HG02870 (cell line): Measurements from ENCODE around the gene ADCY9.

Source experiments
- ATAC-seq: cut with Tn5 transposase; IDR thresholded peaks from one replicate; pipeline ENCODE4 v1.9.1; 2021; ENCODE audit warnings: mild to moderate bottlenecking, moderate library complexity; ENCODE audit not compliant: unreplicated experiment

Gene ADCY9

DNA sequence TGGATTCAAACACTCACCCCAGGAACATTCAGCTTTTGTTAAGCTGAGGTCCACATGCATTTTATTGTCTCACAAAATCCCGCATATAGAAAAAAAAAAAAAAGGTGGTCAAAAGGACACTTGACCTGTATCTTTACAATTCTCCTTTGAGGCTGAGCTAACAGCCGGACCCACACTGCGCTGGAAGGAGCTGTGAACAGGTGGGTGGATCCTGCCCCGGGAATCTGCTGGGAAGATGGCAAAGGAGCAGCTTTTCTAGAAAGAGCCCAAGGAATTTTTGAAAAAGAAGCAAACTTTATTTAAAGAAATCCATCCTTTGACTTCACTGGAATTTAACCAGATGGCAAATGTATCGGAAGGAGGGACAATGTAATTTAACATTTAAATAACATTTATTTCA lies 108.1 kb downstream of the ADCY9 start:
- ATAC-seq: no peak

DNA sequence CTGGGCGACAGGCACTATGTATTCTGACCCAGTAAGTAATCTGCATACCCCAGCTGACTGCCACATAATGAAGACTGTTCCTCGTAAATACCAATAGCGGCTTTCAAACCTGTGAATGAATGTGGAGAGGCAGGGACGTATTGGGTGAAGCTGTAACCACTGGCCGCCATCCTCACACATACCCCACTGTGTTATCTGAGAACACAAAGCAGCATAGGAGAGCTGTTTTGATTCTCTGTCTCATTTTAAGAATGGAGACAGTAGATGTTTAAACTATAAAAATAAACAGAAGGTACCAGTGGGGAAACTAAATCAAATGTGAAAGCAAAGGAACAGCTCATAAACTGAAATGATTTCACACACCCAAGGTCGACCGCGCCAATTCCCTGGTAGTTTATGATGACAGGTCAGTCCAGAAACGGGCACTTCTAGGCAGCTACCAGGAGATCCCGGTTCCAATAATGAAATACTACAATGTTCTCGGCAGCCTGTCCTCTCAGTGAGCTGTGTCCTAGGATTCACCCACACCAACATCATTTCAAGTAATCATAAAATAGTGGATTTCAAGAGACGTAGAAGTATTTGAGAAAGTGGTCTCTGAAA lies 109.7 kb downstream of the ADCY9 start:
- ATAC-seq: no peak

DNA sequence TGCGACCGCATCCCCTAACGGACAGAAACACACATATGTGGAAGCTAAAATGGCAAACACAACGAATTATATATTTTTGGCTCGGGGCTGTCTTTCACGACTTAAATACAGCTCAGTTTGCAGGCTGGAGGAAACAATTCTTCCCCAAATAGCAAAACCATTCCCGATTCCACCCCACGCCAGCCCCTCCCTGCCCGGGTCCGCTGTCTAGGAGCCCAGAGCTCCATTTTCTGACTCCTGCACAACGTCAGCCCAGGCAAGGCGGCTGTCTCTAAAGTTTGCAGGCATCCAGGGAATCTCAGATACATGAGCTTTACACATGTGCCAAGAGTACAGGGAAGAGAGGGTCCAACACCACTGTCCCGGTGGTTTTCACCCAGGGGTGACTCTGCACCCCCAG lies 110.5 kb downstream of the ADCY9 start:
- no peak for ATAC-seq

DNA sequence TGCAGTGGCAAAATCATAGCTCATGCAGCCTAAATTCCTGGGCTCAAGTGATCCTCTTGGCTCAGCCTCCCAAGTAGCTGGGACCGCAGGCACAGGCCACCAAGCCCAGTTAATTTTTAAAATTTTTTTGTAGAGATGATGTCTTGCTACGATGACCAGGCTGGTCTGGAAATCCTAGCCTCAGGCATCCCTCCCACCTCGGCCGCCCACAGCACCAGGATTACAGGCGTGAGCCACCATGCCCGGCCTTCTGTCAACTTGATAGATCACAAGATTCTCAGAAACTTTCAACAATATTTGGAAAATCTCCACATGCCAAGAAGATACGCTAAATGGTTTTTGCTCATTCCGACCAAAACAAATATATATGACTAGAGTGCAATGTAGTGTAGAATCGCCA lies 111.0 kb downstream of the ADCY9 start:
- ATAC-seq: no peak

DNA sequence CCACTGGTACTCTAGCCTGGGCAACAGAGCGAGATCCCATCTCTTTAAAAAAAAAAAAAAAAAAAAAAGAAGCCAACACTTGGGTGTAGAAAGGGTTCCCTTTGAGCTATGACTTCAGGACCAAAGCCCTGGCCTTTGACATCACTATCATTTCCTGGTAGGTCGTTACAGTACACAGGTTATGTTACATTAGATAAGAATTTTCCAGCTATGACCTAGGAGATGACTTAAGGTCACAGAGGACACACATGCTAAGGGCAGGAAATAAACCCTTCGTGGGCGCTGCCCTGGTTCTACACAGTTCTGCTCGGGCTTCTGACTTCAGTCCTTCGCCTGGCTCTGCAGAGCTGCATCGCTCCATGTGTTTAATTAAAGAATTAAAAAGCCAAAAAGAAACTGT lies 112.0 kb downstream of the ADCY9 start:
- no peak for ATAC-seq

DNA sequence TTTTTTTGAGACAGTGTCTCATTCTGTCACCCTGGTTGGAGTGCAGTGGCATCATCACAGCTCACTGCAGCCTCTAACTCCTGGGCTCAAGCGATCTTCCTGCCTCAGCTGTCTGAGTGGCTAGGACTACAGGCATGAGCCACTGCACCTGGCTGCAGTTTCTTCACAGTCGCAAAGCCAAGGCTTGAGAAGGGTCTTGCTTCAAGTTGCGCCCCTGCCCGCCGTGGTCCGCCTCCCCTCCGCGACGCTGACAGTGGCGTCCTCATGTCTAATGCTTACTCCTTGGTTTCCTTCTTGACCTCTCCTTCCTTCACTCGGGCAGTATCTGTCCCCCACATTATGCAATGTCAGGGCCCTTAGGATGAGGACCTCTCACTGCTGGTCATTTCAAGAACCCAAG lies 112.7 kb downstream of the ADCY9 start:
- no peak for ATAC-seq

DNA sequence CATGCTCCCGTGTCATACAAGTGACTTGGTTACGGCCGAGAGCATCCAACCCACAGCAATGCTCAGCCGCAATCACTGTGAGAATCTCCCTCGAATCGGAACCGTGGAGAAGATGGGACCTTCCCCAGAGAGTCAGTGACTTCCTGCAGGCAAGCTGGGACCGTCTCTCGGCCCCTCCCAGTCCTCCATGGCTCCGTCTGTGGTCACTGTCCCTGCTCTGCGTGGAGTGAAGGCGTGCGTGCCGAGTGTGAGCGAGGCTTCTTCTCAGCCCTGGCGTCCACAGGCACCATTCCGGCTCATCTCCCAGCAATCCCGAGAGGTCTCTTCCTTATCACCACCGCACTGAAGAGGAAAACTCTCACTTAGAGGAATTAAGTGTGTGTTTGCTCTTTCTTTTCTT lies 113.1 kb downstream of the ADCY9 start:
- no peak for ATAC-seq

DNA sequence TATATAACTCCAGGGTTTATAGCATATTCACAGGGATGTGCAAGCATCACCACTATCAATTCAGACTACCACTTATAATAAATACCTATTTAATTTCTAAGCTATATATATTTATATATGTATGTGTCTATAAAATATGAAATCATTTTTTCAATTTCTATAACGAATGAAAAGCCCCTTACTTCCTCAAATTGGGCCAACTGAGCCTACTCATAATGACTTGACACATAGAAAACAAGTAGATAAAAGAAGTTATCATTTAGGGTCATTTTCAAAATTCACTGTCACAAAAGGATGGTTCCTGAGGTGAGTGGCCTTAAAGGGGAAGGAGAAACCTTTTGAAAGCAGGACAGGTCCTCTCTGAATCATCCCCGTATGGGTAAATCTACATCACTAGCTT lies 114.1 kb downstream of the ADCY9 start:
- ATAC-seq: no peak

DNA sequence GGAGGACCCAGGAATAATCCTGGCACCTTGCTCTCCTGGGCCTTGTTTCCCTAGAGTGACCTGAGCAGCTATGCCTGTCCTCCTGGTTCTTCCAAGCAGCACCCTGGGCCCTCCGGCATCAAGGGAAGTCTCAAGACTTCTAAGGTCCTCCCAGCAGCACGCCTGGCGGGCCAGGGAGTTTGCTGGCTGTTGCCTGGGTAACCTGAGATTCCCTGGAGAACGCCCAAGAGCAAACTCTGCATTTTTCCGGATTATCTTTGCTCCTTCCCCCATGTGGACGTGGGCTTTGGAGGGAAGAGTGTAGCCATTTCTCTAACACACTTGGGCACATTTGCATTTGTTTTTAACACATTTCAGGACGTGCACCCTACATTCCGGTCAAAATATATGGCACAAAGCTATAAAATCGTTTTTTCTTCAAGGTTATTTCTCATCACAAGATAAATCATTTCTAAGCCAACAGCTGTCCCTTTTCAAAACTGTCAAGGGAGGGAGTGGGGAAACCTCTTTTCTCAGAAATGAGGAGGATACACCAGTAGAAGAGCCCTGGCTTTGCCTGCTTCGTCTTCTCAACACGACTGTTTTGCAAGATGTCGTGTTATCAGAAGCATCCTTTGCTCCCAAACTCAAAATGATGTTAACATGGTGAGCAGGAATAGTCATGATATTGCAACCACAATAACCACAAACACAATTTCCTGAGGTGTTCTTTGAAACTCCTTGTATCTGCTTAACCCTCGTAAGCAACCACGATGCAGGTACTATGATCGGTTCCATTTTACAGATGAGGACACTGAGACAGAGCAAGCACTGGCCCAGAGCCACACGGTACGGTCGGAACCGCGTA lies 116.5 kb downstream of the ADCY9 start:
- ATAC-seq: no peak

DNA sequence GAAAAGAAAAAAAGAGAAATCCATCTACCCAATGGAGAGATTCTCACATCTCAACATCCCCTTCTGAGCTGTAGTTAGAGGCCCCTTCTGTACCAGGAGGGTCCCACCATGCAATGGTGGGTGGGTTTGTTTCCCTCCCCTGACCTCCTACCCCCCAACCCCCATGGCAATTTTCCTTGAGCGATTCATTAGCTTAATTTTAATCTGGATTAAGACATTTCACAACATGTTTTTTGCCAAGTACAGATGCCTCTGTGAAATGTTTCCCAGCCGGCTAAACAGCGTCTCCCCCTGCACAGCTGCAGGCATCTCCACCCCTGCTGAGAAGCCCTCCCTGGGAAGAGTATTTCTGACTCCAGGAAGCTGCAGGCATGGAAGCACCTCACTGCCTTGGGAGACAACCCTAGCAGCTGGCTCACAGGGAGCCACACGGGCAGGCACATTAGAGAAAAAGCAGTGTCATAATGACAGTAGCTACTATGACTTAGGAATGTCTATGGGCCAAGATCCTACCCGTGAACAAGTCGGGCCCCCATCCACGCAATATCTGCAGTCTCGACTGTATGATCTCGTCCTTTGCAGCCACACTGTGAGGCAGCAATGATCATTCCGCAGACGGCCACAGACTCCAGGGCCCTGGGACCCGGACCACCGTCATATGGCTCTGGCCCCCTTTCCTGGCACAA lies 117.3 kb downstream of the ADCY9 start:
- no peak for ATAC-seq

DNA sequence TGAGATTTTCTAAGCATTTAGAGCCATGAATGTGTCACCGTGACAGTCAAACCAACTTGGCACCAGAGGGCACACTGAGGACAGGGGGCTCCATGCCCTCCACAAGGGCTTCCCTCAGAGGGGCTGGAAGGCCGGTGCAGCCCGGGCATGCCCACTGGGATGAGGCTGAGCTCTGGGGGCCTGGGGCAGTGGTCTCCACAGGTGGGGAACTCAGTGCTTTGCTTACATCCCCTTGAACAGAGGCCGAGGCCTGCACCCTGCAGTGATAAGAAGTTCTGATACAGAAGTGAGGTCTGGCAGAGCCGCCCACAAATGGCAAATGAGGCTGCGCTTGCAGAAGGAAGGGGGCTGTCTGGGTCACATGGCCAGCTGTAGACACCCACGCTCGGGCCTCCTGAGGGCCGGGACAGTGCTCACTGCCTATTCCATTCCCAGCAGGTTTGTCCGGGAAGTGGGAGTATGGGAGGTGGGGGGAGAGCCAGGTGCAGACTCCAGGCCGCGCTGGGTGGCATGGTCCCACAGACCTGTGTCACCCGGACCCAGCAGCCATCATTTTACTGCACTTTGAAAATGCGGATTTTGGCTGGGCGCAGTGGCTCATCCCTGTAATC lies 118.9 kb downstream of the ADCY9 start:
- no peak for ATAC-seq

DNA sequence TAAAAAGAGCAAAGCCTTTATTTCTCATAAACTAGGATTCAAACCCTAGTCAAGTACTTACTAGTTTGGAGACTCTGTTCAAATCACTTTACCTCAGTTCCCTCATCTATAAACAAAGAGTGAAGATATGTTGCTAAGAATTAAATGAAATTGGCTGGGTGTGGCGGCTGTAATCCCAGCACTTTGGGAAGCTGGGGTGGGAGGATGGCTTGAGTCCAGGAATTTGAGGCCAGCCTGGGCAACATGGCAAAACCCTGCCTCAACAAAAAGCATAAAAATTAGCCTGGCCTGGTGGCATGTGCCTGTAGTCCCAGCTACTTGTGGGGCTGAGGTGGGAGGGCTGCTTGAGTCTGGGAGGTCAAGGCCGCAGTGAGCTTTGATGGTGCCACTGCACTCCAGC lies 121.2 kb downstream of the ADCY9 start:
- no peak for ATAC-seq

DNA sequence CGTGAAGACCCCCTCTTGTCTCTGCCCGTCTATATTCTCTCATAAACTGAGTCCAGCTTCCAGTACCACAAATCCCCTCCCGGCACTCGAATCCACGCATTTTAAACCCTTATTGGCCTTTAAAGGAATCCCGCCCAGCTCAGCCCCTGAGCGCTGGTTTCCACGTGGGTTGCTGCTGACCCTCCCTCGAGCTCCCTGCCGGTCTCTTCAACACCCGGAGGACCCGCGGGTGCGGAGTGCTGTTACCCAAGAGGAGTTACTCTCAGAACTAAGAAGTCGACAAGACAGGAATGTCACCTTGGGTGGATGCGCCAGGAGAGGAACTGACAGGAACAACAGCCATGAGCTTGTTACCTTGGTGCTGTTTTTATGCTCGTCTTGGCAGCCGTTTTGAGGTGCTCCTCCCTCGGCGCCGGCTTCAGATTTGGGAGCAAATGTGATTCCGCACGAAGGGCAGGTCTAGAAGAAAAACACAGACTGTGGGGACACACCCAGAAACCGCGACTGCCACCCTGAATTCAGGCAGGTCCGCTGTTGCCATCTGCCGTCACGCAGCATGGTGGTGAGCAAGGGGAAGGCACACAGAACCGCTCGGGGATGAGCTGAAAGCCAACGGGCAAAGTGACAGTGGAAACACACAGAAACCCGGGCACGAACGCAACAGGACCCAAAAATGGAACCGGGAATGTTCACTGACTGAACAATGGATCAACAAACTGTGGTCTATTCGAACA lies 123.0 kb downstream of the ADCY9 start:
- ATAC-seq: no peak

DNA sequence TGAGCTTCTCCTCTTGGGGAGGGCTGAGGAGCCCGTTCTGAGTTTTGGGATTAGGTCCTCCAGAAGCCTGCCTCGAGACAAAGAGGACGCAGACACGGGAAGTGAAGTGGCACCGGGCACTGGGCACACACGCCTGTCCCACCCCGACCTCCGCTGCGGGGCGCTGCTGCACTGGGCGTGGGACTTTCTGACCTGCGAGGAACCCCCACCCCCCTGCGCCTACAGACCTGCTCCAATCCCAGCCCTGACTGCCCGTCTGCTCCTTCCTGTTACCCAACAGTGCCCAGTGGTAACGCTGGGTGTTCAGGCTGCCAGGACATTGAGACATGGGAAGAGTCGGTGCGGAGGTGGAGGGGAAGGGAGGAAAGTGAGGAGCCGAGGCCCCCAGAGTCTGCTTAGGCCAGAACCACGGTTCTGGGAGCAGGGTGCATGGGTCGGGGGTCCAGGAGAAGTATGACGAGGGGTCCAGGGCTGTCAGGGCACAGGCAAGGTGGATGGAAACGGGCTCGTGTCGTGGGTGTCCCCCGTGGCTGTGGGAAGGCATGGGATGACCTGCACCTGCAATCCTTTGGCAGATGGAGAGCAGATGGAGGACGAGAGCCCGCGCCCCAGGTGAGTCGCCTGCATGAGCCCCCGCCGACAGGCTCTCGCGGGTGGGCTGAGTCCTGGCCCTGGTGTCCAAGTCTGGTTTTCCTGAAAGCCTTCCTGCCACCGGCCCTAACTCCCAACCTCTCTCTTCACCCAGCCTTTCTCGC lies 123.8 kb downstream of the ADCY9 start:
- no peak for ATAC-seq

DNA sequence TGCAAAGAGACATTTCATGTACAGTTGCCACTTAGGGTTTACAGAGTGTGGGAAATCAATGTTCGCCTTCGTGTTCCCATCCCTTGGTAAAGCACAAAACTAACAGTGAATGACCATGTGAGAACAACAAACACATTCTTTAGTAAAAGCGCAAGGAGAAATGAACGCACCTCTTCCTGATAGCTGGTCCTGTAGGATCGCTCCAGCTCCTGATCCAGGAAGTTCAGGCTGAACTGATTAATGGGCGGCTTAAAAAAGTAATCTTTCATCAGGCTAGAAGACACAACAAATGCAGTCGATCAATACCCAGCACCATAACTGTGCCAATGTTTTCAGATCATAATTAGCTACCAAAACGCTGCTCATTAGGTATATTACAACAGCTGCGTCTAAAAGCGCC lies 127.4 kb downstream of the ADCY9 start:
- ATAC-seq: no peak

DNA sequence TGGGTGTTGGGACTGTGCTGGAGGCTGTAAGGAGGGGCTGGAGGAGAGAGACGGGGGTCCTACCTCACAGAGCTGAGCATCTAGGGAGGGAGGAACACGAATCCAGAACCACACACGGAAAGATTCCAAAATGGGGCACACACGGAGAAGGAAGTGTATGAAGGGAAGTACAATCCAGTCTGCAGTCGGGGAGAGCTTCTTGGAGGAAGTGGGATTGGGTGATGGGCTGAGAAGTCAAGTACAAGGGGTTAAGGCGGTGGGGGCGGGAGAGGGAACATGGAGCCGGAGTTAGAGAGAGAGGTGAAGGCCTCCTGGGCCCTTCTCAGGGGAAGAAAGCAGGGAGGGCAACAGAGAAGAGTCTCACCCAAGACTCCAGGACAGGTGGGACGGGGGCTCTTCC lies 128.2 kb downstream of the ADCY9 start:
- ATAC-seq: no peak

DNA sequence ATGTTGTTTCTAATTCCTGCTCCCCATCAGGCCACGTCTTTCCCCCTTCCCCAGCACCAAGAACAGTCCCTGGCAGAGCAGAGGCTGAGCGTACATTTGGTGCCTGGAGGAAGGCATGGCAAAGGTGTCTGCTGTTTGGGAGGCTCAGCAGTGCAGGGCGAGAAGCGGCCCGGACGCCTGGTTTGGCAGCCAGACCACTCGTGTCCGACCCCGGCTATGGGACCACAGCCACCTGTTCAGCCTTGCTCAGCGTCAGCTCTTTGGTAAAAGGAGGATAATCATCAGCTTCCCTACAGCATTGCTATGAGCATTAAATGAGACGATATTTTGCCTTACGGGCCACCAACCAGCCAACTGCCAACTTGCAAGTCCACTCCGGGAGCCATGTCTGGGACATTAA lies 129.0 kb downstream of the ADCY9 start:
- no peak for ATAC-seq

DNA sequence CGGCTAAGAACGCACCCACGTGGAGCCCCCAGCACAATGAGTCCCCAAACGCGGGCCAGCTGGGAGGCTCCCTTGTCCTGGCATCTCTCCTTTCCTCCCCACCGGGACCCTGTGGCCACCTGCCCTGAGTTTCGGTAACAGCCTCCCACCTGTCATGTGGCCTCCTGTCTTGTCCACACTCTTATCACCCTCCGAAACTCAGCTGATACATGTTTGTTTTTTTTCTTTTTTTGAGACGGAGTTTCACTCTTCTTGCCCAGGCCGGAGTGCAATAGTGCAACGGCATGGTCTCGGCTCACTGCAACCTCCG lies 130.1 kb downstream of the ADCY9 start:
- no peak for ATAC-seq

DNA sequence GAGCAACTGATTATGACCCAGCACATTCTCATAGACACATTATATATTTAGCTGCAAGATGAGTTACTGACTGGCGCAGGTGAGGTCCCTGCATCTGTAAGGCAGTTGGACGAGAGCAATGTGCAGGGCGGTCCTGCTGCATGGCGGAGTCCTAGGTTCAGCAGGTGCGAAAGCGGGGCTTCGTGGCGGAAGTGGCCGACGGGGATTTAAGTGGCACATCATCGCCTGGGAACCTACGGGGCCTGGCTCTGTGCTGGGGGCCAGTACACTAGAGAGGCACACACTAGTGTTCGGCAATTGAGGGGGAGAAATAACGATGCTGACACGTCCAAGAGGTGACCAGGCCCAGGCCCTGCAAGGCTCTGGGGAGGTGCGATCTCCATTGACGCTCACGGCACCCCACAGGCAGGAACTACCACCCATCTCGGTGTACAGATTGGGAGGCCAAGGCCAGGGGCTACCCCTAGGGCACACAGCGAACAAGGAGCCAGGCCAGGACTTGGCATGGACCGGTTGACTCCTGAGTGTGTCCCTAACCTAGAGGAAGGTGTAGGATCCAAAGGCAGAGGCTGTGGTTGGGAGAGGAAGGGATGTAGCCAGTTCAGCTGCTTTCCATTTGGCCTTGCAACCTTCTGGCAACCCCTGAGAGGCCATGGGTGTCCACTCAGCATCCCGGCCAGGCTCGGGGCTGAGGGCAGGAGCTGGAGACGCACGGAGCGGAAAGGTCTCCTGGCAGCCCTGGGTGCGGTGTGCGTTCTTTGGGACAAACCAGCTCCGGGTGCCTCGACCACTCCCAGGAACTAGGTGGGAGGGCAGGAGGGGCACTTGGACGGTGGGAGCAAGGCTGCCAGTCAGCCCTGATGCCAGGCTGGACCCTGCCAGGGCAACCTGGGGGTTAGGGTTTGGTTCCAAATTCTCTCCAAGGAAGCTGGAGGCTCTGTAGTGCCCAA lies 131.9 kb downstream of the ADCY9 start:
- ATAC-seq: no peak
